ENCODE data around the gene WIPF1. TPM values are rescaled to one million over a fixed set of nuclear protein-coding genes. Genes with fewer than 3 reads are reported as not detected.

Gene WIPF1
- total RNA-seq, 1 experiment from 2014 or later, result 20.8 TPM

DNA sequence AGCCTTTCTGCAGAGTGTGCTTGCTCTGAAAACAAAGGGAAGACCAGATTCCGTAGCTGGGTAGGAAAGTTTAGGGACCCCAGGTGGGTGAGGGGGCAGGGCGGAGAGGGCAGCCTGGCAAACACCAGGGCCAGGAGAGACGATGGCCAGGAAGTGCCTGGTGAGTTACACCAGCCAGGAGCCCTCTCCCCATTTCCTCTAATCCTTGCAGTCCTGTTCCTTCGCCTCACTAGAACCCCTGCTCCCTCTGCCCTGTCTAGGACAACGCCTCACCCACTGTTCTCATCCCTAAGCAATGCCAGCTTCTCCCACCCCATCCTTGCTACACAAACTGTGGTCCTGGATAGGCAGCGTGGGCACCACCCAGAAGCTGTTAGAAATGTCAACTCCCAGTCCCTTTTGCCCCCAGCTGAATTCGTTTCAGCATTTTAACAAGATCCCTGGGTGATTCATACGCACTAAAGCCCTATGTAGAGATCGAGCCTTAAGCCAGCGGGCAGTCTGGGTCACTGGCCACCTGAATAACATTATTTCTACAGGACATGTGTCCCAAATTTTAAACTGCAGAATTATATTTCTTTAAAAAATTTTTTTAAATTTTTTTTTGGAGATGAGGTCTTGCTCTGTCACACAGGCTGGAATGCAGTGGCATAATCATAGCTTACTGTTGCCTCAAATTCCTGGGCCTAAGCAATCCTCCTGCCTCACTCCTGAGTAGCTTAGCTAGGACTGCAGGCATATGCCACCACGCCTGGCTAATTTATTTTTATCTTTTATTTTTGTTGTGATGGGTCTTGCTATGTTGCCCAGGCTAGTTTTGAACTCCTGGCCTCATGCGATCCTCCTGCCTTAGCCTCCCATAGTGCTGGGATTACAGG is 10.9 kb downstream of the WIPF1 start:
- no peak overlapping the region for H3K27ac ChIP-seq
- no peaks in the 10 kb centered on the region for H3K9me3 ChIP-seq (replicated peaks)
- no peaks in the 10 kb centered on the region for H3K27me3 ChIP-seq (replicated peaks)
- DNase-seq (ENCODE audit: low read depth in 1 of 2, low spot score in 2 of 2), result no peak
- no peak overlapping the region for H3K4me3 ChIP-seq
- peaks cover 38% of the 10 kb centered on the region for H3K36me3 ChIP-seq
- H3K4me1 ChIP-seq (replicated peaks), result peaks cover 21% of the 10 kb centered on the region

DNA sequence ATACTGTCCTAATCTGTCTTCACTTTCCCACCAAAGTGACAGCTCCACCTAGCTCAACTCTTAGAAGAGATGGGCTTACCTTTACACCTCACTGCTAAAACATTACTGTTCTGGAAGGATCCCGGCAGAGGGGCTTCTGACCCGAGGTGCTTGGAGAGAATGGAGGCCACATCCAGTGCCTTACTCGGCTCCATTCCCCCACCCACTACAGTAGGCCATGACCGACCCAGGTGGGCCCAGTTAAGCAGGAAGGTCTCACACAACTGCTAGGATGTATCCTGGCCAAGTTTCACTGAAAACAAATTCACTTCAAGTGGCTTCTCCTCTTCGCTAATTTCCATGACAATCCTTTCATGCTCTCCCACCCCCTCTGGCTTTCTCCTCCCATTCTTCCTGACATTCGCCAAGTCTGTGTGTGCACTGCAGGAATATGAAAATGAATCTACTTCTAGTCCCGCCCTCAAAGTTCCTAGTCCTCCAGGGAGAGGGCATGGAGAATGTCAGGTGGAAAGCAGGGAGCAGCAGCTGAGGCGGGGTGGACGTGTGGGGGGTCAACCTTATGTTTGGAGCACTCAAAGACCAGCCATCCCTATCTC is 11.8 kb downstream of the WIPF1 start:
- Histone ChIP-seq H3K27ac (no peak overlapping the region), H3K4me3 (no peak overlapping the region)
- no peak for DNase-seq (ENCODE audit: low read depth in 1 of 2, low spot score in 2 of 2)

DNA sequence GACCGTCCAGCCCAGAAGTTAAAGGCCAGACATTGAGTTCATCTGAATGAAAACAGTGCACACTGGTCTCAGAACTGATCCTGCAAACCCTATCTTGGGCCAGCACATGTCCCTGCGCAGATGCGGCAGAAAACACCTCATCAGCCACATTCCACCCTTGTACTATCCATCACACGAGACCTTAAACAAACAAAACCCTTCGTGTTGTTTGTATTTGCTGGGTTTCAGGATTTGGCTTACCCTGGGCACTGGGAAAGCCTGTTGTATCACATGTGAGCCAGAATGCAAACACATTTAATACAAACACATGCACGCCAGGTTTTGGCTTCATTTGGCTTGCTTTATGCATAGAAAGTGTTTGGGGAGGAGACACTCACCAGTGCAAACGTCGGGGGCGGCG is 12.5 kb downstream of the WIPF1 start:
- Histone ChIP-seq H3K4me3 (no peak overlapping the region), H3K36me3 (peaks cover 51% of the 10 kb centered on the region), H3K27me3 (replicated peaks) (no peaks in the 10 kb centered on the region), H3K27ac (no peak overlapping the region), H3K9me3 (replicated peaks) (no peaks in the 10 kb centered on the region), H3K4me1 (replicated peaks) (peaks cover 10% of the 10 kb centered on the region)
- no peak for DNase-seq (ENCODE audit: low read depth in 1 of 2, low spot score in 2 of 2)

More for the DNA sequence above, 11.8 kb downstream of the WIPF1 start:
- Histone ChIP-seq H3K4me1 (replicated peaks) (peaks cover 12% of the 10 kb centered on the region), H3K36me3 (peaks cover 46% of the 10 kb centered on the region), H3K27me3 (replicated peaks) (no peaks in the 10 kb centered on the region), H3K9me3 (replicated peaks) (no peaks in the 10 kb centered on the region)

DNA sequence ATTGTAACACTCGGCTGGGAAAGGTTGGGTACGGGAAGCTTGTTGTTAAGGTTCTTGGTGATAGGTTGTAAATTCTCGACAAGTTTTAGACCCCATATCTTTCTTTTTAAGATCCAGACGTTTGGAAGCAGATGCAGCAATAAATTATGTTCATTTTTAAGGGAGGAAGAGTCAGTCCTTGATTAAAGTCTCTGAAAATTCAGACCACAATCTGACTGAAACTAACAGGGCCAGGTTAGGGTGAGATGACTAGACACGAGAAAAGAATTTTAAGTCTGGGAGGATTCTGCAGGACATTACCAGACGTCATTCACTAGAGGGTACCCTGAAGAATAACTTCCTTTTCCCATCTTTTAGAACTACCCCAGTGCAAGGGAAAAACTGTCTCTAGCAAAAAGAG is 16.1 kb downstream of the WIPF1 start:
- Histone ChIP-seq H3K27me3 (replicated peaks) (no peaks in the 10 kb centered on the region), H3K4me1 (replicated peaks) (peaks cover 8% of the 10 kb centered on the region), H3K27ac (no peak overlapping the region), H3K36me3 (peaks cover 67% of the 10 kb centered on the region), H3K9me3 (replicated peaks) (no peaks in the 10 kb centered on the region), H3K4me3 (no peak overlapping the region)
- no peak for DNase-seq (ENCODE audit: low read depth in 1 of 2, low spot score in 2 of 2)

DNA sequence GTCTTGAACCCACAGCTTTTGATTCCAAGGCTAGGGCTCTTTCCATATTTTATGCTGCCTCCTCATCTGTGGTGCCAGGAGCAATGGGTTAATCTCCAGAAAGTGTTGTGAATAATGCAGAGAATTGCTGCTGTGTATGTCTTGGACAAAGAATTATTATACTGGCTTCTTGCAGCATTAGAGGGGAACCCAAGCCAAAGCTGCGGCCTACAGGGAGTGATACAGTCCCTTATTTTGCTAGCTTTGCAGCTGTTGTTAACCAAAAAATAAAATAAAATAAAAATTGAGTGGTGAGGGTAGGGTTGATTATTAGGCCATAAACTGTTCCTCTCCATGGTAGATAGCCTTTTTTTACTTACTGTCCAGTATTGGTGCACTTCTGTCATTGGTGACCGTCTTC is 16.7 kb downstream of the WIPF1 start:
- no peak overlapping the region for H3K4me3 ChIP-seq
- H3K36me3 ChIP-seq, result peaks cover 67% of the 10 kb centered on the region
- H3K4me1 ChIP-seq (replicated peaks), result peaks cover 7% of the 10 kb centered on the region
- no peak for DNase-seq (ENCODE audit: low read depth in 1 of 2, low spot score in 2 of 2)
- no peaks in the 10 kb centered on the region for H3K9me3 ChIP-seq (replicated peaks)
- no peak overlapping the region for H3K27ac ChIP-seq
- H3K27me3 ChIP-seq (replicated peaks), result no peaks in the 10 kb centered on the region

DNA sequence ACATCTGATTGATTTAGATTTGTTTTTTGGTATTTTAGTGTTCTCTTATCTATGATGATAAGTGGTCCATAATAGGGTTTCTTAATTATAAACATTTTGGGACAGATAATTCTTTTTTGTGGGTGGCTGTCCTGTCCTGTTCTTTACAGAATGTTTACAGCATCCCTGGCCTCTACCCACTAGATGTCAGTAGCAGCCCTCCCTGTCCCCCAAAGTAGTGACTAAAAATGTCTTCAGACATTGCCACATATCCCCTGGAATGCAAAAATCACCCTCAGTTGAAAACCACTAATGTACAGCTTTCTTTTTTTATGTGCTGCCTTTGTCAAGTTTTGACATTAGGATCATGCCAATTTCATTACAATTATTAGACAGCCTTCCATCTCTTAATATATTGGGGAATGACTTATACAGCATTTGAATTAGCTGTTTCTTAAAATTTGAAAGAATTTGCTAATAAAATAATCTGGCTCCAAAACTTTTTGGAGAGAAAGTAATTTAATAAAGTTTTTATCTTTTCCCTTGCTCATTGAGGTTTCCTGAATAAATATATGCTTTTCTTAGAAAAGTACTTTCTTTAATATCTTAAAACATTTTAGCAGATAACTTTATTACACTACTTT is 19.5 kb downstream of the WIPF1 start:
- H3K4me3 ChIP-seq, result no peak overlapping the region
- H3K36me3 ChIP-seq, result peaks cover 56% of the 10 kb centered on the region
- no peak overlapping the region for H3K27ac ChIP-seq
- peak; percentile 48 to 54 for DNase-seq (ENCODE audit: low read depth in 1 of 2, low spot score in 2 of 2)
- no peaks in the 10 kb centered on the region for H3K27me3 ChIP-seq (replicated peaks)
- peaks cover 8% of the 10 kb centered on the region for H3K4me1 ChIP-seq (replicated peaks)
- H3K9me3 ChIP-seq (replicated peaks), result no peaks in the 10 kb centered on the region

DNA sequence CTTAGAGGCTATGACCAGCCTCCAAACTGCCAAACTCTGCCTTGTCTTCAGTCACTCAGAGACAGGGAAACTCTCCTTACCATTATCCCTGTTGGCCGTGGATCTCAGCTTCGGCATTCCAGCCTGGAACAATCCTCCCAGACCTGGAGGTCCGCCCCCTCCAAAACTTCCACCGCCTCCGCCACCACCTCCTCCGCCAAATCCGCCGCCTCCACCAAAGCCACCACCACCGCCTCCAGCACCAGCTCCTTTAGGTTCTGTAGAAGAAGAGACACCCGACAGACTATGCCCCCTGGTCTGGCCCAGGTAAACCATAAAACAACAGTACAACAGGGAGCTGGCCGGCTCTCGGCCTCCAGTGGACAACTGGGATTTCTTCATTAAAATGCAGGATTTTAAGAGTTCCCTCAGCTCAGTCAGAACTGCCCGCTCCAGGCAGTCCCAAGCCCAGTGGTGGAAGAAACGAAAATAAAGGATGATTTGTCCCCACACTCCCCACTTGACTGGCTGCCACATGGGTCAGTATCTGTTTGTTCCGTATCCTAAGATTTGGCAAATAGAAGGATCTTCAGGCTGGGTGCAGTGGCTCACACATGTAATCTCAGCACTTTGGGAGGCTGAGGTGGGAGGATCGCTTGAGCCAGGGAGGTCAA is 22.4 kb downstream of the WIPF1 start:
- Histone ChIP-seq H3K36me3 (peaks cover 54% of the 10 kb centered on the region), H3K27ac (no peak overlapping the region), H3K4me1 (replicated peaks) (peaks cover 3% of the 10 kb centered on the region), H3K9me3 (replicated peaks) (no peaks in the 10 kb centered on the region), H3K4me3 (no peak overlapping the region), H3K27me3 (replicated peaks) (no peaks in the 10 kb centered on the region)
- DNase-seq (ENCODE audit: low read depth in 1 of 2, low spot score in 2 of 2), result no peak

DNA sequence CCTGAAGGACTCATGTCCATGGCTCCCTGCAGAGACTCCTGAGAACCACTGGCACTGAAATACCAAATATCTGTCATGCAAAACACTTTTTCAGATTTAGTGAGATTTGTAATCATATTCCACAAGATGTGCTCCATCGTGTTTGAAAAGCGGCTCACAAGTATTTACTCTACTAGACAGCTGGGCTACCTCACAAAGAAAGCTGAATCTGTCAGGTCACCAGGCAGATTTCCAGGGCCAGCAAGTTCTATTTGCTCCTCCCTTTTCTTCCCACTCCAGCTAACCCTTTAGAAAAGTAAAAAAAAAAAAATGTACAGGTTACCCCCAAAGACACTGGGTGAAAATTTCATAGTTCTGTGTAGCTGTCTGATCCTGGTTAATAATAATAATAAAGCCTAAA is 22.9 kb downstream of the WIPF1 start:
- DNase-seq (ENCODE audit: low read depth in 1 of 2, low spot score in 2 of 2), result no peak
- Histone ChIP-seq H3K4me1 (replicated peaks) (peaks cover 3% of the 10 kb centered on the region), H3K4me3 (no peak overlapping the region), H3K36me3 (peaks cover 59% of the 10 kb centered on the region), H3K27ac (no peak overlapping the region), H3K9me3 (replicated peaks) (no peaks in the 10 kb centered on the region), H3K27me3 (replicated peaks) (no peaks in the 10 kb centered on the region)

DNA sequence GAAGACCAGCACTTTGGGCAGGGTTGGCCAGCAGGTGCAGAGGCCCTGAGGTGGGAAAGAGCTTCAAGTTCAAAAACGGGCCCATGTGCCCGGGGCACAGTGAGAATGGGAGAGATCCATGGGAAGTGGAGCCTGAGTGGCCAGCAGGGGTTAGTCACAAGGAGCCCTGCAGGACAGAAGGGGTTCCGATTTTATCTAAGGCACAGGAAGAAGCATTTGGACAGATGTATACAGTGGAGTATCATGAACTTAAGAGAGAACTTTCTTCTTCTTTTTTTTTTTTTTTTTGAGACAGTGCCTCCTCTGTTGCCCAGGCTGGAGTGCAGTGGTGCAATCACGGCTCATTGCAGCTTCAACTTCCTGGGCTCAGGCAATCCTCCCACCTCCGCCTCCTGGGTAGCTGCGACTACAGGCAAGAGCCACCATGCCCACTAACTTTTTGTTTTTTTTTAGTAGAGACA is 24.0 kb downstream of the WIPF1 start:
- Histone ChIP-seq H3K4me1 (replicated peaks) (peaks cover 3% of the 10 kb centered on the region), H3K36me3 (peaks cover 63% of the 10 kb centered on the region), H3K4me3 (no peak overlapping the region), H3K27me3 (replicated peaks) (no peaks in the 10 kb centered on the region), H3K27ac (no peak overlapping the region), H3K9me3 (replicated peaks) (no peaks in the 10 kb centered on the region)
- no peak for DNase-seq (ENCODE audit: low read depth in 1 of 2, low spot score in 2 of 2)

DNA sequence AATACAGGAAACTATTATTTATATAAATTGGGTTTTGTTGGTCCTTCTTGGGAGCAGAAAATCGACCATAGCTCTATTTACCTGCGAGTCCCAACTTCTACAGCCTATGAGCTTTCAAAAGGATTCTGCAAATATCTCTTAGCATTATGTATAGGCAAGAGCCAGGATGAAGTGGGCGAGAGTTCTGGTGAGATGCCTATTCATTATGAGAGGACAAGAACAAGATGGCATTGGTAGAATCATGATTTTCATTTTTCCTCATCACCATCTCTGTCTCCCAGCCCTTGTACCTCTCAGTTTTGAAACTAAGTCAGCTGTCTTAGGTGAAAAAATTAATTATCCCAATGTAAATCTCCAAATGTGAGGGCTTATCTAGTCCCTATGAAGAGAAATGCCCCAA is 25.0 kb downstream of the WIPF1 start:
- Histone ChIP-seq H3K4me1 (replicated peaks) (peaks cover 3% of the 10 kb centered on the region), H3K27me3 (replicated peaks) (no peaks in the 10 kb centered on the region), H3K36me3 (peaks cover 65% of the 10 kb centered on the region), H3K9me3 (replicated peaks) (no peaks in the 10 kb centered on the region), H3K4me3 (no peak overlapping the region), H3K27ac (no peak overlapping the region)
- DNase-seq (ENCODE audit: low read depth in 1 of 2, low spot score in 2 of 2), result no peak

DNA sequence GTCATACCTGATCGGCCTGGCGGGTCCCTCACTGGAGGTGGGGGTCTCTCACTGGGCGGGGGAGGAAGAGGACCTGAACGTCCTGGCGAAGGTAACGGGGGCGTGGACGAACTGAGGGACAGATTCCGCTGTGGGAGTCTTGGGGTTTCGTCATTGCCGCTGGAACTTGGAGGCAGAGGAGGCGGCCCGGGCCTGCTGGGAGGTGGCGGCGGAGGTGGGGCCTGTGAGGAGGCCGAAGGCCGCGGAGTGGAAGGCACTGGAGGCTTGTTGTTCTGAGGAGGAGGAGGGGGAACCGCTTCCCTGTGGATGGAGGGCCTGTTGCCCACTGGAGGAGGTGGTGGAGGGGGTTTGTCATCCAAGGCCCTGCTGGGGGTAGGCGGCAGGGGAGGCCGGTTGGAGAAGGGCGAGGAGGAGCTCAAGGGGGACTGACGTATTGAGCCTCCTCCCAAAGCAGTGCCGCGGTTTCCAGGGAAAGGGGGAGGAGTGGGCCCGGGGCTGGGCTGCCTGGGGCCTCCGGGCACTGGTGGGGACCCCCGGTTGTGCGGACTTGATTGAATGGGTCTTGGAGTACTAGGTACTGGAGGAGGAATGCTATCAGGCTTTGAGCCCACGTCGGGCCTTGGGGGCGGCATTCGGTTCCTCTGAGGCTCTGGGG is 25.8 kb downstream of the WIPF1 start:
- H3K4me3 ChIP-seq, result no peak overlapping the region
- H3K36me3 ChIP-seq, result peaks cover 70% of the 10 kb centered on the region
- H3K27ac ChIP-seq, result no peak overlapping the region
- H3K27me3 ChIP-seq (replicated peaks), result no peaks in the 10 kb centered on the region
- no peak for DNase-seq (ENCODE audit: low read depth in 1 of 2, low spot score in 2 of 2)
- H3K4me1 ChIP-seq (replicated peaks), result peaks cover 3% of the 10 kb centered on the region
- H3K9me3 ChIP-seq (replicated peaks), result no peaks in the 10 kb centered on the region

DNA sequence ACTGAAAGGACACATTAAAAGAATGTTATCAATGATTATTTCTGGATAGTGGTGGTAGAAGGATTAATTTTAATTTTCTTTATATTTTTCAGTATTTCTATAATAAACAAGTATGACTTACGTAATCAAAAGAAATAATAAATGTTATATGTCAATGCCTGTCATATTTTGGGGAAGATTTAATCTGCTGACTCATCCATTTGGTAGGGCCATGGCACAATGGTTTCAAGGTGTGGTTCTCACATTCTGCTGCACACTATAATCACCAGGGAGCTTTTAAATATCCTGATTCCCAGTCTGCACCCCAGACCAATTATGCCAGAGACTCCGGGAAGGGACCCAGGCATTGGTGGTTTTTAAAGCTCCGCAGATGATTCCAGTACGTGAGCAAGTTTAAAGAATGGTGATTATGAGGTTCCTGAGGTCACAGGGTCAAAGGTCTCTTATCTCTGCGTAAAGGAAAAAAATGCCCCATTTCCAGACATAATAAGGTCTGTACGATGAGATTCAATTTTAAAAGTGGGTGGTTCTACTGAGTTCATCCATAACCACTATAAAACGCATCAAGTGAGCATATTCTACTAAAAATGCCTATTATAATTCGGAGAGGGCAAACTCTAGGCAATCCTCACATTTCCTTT is 27.2 kb downstream of the WIPF1 start:
- DNase-seq (ENCODE audit: low read depth in 1 of 2, low spot score in 2 of 2), result no peak
- no peaks in the 10 kb centered on the region for H3K9me3 ChIP-seq (replicated peaks)
- H3K36me3 ChIP-seq, result peaks cover 76% of the 10 kb centered on the region
- peaks cover 3% of the 10 kb centered on the region for H3K4me1 ChIP-seq (replicated peaks)
- no peak overlapping the region for H3K27ac ChIP-seq
- no peaks in the 10 kb centered on the region for H3K27me3 ChIP-seq (replicated peaks)
- H3K4me3 ChIP-seq, result no peak overlapping the region

DNA sequence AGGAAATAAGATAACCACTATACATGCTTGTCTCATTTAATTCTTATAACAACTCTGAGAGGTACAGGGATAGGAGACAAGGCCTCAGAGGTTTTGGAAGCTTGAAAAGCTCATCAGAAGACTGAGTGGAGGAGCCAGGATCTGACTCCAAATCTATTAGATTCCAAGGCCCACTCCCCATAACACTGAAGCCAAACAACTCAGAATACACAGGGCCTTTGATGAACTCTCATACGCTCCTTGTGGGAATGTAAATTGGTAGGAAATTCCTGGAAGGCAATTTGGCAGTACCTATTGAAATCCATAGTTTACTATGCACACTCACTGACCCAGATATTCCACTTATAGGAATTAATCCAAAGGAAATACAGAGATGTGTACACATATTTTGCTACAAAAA is 27.9 kb downstream of the WIPF1 start:
- peaks cover 3% of the 10 kb centered on the region for H3K4me1 ChIP-seq (replicated peaks)
- H3K4me3 ChIP-seq, result no peak overlapping the region
- no peak overlapping the region for H3K27ac ChIP-seq
- H3K36me3 ChIP-seq, result peaks cover 73% of the 10 kb centered on the region
- no peaks in the 10 kb centered on the region for H3K9me3 ChIP-seq (replicated peaks)
- no peaks in the 10 kb centered on the region for H3K27me3 ChIP-seq (replicated peaks)
- no peak for DNase-seq (ENCODE audit: low read depth in 1 of 2, low spot score in 2 of 2)
